Calu3 (cell line): ENCODE results near the gene ZNF296. TPM values are rescaled to one million over a fixed set of nuclear protein-coding genes. Genes with fewer than 3 reads are reported as not detected.

ENCODE experiments used
- Bru-seq: library from RNA; stranded (reverse); fragments of 400-500 nt; gene quantifications from one replicate; lab custom pipeline; 2021; lab: Mats Ljungman, UMichigan
- BruChase-seq, 2 experiments: library from RNA; stranded (reverse); fragments of 400-500 nt; gene quantifications; one replicate each; lab custom pipeline; 2021; lab: Mats Ljungman, UMichigan
- BruUV-seq: library from RNA; stranded (reverse); fragments of 400-500 nt; replicated peaks from 2 replicates; lab custom pipeline; 2021; lab: Mats Ljungman, UMichigan
- CTCF ChIA-PET: fragments of 300-600 bp; sonication (Branson Sonifier 250); formaldehyde crosslinking; loops from one replicate; lab custom pipeline; 2022; ENCODE audit warnings: antibody characterized with exemption; lab: Charles Lee
- DNase-seq: peaks from one replicate; pipeline ENCODE4 v3.0.0; 2022
- H3K27ac Mint-ChIP-seq: one replicate; pipeline ENCODE4 v1.8.0; 2022; ENCODE audit warnings: mixed read lengths; ENCODE audit not compliant: unreplicated experiment
- H3K27me3 Mint-ChIP-seq: one replicate; pipeline ENCODE4 v1.8.0; 2022; ENCODE audit warnings: mixed read lengths; ENCODE audit not compliant: unreplicated experiment
- H3K36me3 Mint-ChIP-seq: one replicate; pipeline ENCODE4 v1.8.0; 2022; ENCODE audit warnings: mild to moderate bottlenecking, moderate library complexity, mixed read lengths; ENCODE audit not compliant: insufficient read depth, unreplicated experiment
- H3K4me1 Mint-ChIP-seq: one replicate; pipeline ENCODE4 v1.8.0; 2022; ENCODE audit warnings: mild to moderate bottlenecking, low read depth, mixed read lengths; ENCODE audit not compliant: unreplicated experiment
- H3K4me3 Mint-ChIP-seq: one replicate; pipeline ENCODE4 v1.8.0; 2022; ENCODE audit warnings: mild to moderate bottlenecking, low read depth, moderate library complexity, mixed read lengths; ENCODE audit not compliant: unreplicated experiment
- H3K9me3 Mint-ChIP-seq: one replicate; pipeline ENCODE4 v1.8.0; 2022; ENCODE audit warnings: low read depth, mixed read lengths; ENCODE audit not compliant: unreplicated experiment
- intact Hi-C: fragments of 100-400 bp; cut with micrococcal nuclease; formaldehyde crosslinking; loops from one replicate; pipeline ENCODE4 v1.10.0; 2022; ENCODE audit not compliant: unreplicated experiment
- long read RNA-seq: library from polyadenylated mRNA; stranded (forward); transcript quantifications from one replicate; pipeline ENCODE4 v2.0.0, GENCODE V29; 2022
- total RNA-seq: library from RNA; stranded (reverse); gene quantifications from 2 replicates; pipeline ENCODE4 v1.2.3, GENCODE V29; 2022
- TF ChIP-seq, protein P1 (sequence below): fragments of 200-600 bp; IDR thresholded peaks from one replicate; pipeline ENCODE4 v1.8.0; 2022; ENCODE audit warnings: antibody characterized with exemption; ENCODE audit not compliant: unreplicated experiment

ZNF296 gene
- total RNA-seq (5.3 and 6.3 TPM in 2 replicates), Bru-seq, nascent RNA (percentile 44 among the genes with signal in this experiment), BruChase-seq, experiment 1, labeled RNA remaining after a 6-hour chase (percentile 48 among the genes with signal in this experiment), BruChase-seq, experiment 2, labeled RNA remaining after a 2-hour chase (percentile 39 among the genes with signal in this experiment)
- long read RNA-seq, transcript ZNF296-201 (3 exons, 1,744 nt) = major isoform, 11 of 12 reads
- long read RNA-seq, partial matches to known transcripts = 0 of 12 reads
- long read RNA-seq, other reads (novel, unspliced or antisense) = 1 of 12 reads

DNA sequence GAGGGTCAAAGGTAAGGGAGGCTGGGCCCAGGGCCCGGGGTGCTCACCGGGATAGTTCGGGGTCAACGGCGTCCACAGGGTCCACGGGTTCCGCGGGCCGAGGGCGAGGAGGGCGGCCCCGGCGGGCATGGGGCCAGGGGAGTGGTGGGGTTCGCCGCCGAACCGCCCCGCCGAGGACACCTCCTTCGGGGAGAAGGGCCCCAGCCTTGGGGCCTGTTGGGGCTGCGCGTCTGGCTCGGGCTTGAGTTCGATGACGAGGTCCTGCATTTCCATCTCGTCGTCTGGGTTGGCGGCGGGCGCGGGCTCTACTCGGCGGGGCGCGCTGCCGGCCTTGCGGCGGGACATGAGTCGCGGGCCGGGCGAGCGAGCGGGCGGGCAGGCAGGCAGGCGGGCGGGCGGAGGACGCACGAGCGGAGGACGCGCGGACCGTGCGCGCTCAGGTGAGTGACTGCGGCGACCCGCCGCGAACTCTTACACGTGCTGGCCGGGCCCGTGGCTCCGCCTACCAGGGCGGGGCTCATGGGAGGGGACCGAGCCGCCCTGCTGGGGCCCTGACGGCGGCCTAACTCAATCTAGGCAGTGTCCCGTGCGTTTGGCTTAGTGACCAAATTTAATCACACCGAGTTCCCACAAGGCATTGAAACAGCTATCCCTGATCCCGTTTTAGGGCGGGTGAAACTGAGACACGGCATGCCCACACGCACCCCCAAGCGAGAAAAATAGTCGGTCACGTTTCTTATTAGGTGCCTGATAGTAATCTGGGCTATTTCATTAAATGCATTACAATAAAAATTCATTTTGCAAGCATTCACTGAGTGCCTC lies at the start of gene ZNF296:
ZNF296 (minus strand) TSS at position 450 of the 822 bp plus-strand sequence; CDS start at position 345, 105 bp downstream.
- no peaks in the 10 kb centered on the region for H3K9me3 Mint-ChIP-seq
- peak within 1 kb of the TSS; percentile 66 for H3K27ac Mint-ChIP-seq
- H3K4me3 Mint-ChIP-seq = peak within 1 kb of the TSS; percentile 84
- H3K4me1 Mint-ChIP-seq = peaks cover 22% of the 10 kb centered on the region
- intact Hi-C loops = no loop called here
- DNase-seq = peak; percentile 93
- no peaks in the 10 kb centered on the region for H3K27me3 Mint-ChIP-seq
- BruUV-seq = TSS peak; percentile 69
- CTCF ChIA-PET = interaction anchor here (1.2 to 1.6 kb wide), 2 partner anchors 16 to 37 kb away, joined by 5 to 8 read pairs; partner anchors contain the start of genes CLASRP and PPP1R37
- TF ChIP-seq, protein P1, sequence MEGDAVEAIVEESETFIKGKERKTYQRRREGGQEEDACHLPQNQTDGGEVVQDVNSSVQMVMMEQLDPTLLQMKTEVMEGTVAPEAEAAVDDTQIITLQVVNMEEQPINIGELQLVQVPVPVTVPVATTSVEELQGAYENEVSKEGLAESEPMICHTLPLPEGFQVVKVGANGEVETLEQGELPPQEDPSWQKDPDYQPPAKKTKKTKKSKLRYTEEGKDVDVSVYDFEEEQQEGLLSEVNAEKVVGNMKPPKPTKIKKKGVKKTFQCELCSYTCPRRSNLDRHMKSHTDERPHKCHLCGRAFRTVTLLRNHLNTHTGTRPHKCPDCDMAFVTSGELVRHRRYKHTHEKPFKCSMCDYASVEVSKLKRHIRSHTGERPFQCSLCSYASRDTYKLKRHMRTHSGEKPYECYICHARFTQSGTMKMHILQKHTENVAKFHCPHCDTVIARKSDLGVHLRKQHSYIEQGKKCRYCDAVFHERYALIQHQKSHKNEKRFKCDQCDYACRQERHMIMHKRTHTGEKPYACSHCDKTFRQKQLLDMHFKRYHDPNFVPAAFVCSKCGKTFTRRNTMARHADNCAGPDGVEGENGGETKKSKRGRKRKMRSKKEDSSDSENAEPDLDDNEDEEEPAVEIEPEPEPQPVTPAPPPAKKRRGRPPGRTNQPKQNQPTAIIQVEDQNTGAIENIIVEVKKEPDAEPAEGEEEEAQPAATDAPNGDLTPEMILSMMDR = no peak
- H3K36me3 Mint-ChIP-seq = peaks cover 62% of the 10 kb centered on the region

DNA sequence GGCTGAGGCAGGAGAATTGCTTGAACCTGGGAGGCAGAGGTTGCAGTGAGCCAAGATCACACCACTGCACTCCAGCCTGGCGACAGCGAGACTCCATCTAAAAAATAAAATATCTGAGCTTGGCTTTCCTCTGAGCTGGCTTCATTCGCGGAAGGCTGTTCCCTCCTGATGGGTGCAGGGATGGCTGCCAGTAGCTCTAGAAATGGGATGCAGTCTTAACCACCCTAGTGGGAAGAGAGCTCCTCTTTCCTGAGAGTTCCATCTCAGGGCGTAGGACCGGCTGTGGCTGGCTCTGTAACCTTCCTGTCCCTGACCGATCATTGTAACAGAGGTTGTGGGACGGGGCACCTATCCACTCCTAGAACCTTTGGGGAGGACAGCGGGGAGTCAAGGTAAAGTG lies 49.1 kb upstream of the ZNF296 start:
- peaks cover 26% of the 10 kb centered on the region for H3K36me3 Mint-ChIP-seq

DNA sequence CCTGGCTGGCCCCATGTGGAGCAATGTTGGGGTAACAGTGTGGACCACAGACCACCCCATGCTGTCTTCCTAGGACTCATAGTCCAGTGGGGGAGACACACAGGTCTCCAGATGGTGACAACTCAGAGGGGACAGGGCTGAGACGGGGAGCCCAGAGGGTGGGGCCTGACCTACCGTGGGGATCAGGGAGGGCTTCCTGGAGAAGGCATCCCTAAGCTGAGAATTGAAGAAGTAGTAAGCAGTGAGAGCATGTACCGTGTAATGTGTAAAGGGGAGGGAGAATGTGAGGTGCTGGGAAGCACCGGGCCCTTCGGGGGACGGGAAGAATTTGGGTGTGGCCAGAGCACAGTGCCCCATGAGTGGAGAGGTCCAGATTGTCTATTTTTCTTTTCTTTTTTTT lies 47.7 kb upstream of the ZNF296 start:
- no peak overlapping the region for H3K4me3 Mint-ChIP-seq
- no peaks in the 10 kb centered on the region for H3K27me3 Mint-ChIP-seq
- H3K36me3 Mint-ChIP-seq = peaks cover 31% of the 10 kb centered on the region
- CTCF ChIA-PET = interaction anchor here (0.6 kb wide), 1 partner anchor 25 kb away, joined by 3 read pairs; no protein-coding TSS in a partner anchor
- peaks cover 56% of the 10 kb centered on the region for H3K4me1 Mint-ChIP-seq
- H3K9me3 Mint-ChIP-seq = no peaks in the 10 kb centered on the region
- H3K27ac Mint-ChIP-seq = no peak overlapping the region
- DNase-seq = no peak
- TF ChIP-seq, protein P1 = no peak
- intact Hi-C loops = no loop called here
- BruUV-seq = no TSS peak

More for the DNA sequence above, 49.1 kb upstream of the ZNF296 start:
- Mint-ChIP-seq H3K4me3 (no peak overlapping the region), H3K9me3 (no peaks in the 10 kb centered on the region), H3K4me1 (peaks cover 59% of the 10 kb centered on the region), H3K27me3 (no peaks in the 10 kb centered on the region), H3K27ac (no peak overlapping the region)
- no TSS peak for BruUV-seq
- intact Hi-C loops = loop anchor here (5.0 kb wide), 1 partner anchor 33 kb away; the partner anchor contains the start of gene PPP1R37
- no peak for DNase-seq
- CTCF ChIA-PET = interaction anchor here (0.6 to 1.7 kb wide), 7 partner anchors 10 to 378 kb away, joined by 3 to 5 read pairs (median 3); partner anchors contain the start of gene PPP1R37
- TF ChIP-seq, protein P1 = no peak

DNA sequence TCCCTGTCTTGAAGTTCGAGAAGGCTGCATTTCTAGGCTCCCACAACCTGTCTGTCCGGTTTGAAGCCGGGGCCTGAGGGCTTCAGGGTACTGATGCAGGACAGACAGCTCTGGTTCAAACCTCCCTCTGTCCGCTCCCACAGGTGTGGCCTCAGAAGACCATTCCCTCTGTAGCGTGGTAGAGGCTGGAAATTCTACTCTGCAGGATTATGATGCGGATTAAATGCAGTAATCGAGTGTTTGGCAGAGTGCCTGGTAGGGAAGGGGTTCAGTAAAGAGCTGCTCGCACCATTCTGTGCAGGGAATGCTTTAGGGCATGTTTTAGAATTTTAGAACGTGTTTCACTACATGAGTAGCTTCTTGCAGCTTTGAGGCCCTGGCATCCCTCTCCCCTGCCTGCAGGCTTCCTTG lies 47.2 kb upstream of the ZNF296 start:
- intact Hi-C loops = no loop called here
- peaks cover 62% of the 10 kb centered on the region for H3K4me1 Mint-ChIP-seq
- no peaks in the 10 kb centered on the region for H3K9me3 Mint-ChIP-seq
- TF ChIP-seq, protein P1 = no peak
- peak; percentile 77 for DNase-seq
- CTCF ChIA-PET = interaction anchor here (0.6 kb wide), 1 partner anchor 26 kb away, joined by 3 read pairs; no protein-coding TSS in a partner anchor
- peaks cover 36% of the 10 kb centered on the region for H3K36me3 Mint-ChIP-seq
- no peaks in the 10 kb centered on the region for H3K27me3 Mint-ChIP-seq
- BruUV-seq = no TSS peak
- H3K4me3 Mint-ChIP-seq = no peak overlapping the region
- no peak overlapping the region for H3K27ac Mint-ChIP-seq
